Medulla oblongata (tissue), 1 donor: Measurements from ENCODE around the gene UGP2.

Source experiments
- DNase-seq: peaks from one replicate; pipeline ENCODE4 v3.0.0-alpha.2; 2015; ENCODE audit errors: extremely low spot score

The UGP2 gene

GRCh38 chr2:63865159-63865799 lies 23.6 kb downstream of the UGP2 start:
- no peak for DNase-seq

- no peak for DNase-seq
Observed at GRCh38 chr2:63866009-63866709, 24.5 kb downstream of the UGP2 start.

GRCh38 chr2:63870679-63871078 lies 29.0 kb downstream of the UGP2 start:
- DNase-seq: no peak

- DNase-seq: no peak
Observed at GRCh38 chr2:63871864-63872263, 30.2 kb downstream of the UGP2 start.

- DNase-seq: no peak
Observed at GRCh38 chr2:63872571-63873328, 31.1 kb downstream of the UGP2 start.

- DNase-seq: no peak
Observed at GRCh38 chr2:63874204-63875130, 32.8 kb downstream of the UGP2 start.

GRCh38 chr2:63875131-63875527 lies 33.4 kb downstream of the UGP2 start:
- no peak for DNase-seq

GRCh38 chr2:63875559-63876245 lies 34.0 kb downstream of the UGP2 start:
- peak; percentile 26 for DNase-seq

- DNase-seq: no peak
Observed at GRCh38 chr2:63876311-63876710, 34.6 kb downstream of the UGP2 start.

GRCh38 chr2:63878486-63878885 lies 36.8 kb downstream of the UGP2 start:
- no peak for DNase-seq

- no peak for DNase-seq
Observed at GRCh38 chr2:63879876-63880433, 38.3 kb downstream of the UGP2 start.

- no peak for DNase-seq
Observed at GRCh38 chr2:63880625-63881024, 38.9 kb downstream of the UGP2 start.

- DNase-seq: no peak
Observed at GRCh38 chr2:63881205-63881604, 39.5 kb downstream of the UGP2 start.

- DNase-seq: no peak
Observed at GRCh38 chr2:63882395-63883105, 40.9 kb downstream of the UGP2 start.

- DNase-seq: no peak
Observed at GRCh38 chr2:63886445-63886844, 44.7 kb downstream of the UGP2 start.

GRCh38 chr2:63888053-63888452 lies 46.4 kb downstream of the UGP2 start:
- DNase-seq: no peak

GRCh38 chr2:63888490-63889402 lies 47.0 kb downstream of the UGP2 start:
- peak; percentile 77 for DNase-seq

- DNase-seq: no peak
Observed at GRCh38 chr2:63890678-63891077, 49.0 kb downstream of the UGP2 start.

GRCh38 chr2:63891488-63892030 lies 49.9 kb downstream of the UGP2 start:
- DNase-seq: peak; percentile 64
